GM10847 (cell line): Measurements from ENCODE around the gene PTPRT.

Source experiments
- POLR2A ChIP-seq: IDR thresholded peaks from 2 replicates; pipeline ENCODE4 v1.6.1; 2011; ENCODE audit not compliant: insufficient read length; ENCODE audit errors: extremely low read depth

PTPRT gene

GRCh38 chr20:42906120-42906519 lies 283.6 kb downstream of the PTPRT start:
- no peak for TF ChIP-seq POLR2A

DNA sequence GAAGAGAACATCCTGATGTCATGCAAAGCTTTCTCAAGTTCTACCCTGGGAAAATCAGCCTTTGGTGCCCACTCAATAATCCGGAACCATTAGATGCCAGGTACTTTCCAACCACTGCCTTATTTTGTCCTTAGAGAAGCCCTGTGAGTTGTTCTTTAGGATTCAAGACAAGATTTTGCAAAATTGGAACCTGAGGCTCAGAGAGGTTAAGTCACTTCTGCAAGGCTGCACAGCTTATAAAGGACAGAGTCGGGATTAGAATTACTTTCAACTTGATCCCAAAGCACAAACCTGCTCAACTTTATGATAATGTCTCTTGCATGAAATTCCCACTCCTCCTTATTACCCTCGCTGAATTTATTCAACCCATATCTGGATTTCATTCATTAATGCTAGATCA lies 287.2 kb downstream of the PTPRT start:
- TF ChIP-seq POLR2A, result no peak

- TF ChIP-seq POLR2A, result no peak
Measured at GRCh38 chr20:42901689-42902440, 287.8 kb downstream of the PTPRT start.

GRCh38 chr20:42895020-42895419 lies 294.7 kb downstream of the PTPRT start:
- no peak for TF ChIP-seq POLR2A

DNA sequence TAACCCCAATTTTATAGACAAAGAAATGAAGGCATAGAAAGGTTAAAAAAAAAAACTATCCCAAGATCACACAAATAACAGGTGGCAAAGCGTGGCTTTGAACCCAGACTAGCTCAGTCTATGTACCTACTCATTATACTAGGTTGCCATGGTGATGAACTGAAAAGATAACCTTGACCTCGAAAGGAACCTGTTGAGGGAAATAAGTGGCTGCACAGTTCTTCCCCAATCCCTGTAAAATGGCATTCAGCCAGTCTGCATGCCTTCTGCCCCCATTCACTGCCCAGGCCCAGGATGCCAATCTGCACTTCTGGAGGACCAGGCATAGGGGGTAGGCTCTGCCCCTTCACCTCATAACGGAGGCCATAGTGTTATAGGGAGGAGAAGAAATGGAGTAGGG lies 295.2 kb downstream of the PTPRT start:
- no peak for TF ChIP-seq POLR2A

DNA sequence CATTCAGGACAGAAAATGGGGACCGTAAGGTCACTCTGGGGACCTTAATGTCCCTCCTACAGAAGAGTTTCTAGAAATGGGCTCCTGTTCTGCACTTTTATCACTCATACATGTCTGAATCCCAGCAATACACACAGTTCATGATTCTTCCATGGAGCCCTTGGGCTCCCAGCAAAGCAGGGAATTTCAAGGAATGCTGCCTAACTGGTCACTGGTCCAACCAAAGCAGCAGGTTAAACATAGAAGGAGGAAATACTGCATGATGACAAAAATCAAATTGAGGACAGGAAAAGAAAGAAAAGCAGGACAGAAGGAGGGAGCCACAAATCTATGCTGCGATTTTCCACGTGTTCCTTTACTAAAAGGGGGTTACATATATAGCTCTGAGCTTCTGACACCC lies 300.2 kb downstream of the PTPRT start:
- no peak for TF ChIP-seq POLR2A

GRCh38 chr20:42887281-42887680 lies 302.4 kb downstream of the PTPRT start:
- TF ChIP-seq POLR2A, result no peak

DNA sequence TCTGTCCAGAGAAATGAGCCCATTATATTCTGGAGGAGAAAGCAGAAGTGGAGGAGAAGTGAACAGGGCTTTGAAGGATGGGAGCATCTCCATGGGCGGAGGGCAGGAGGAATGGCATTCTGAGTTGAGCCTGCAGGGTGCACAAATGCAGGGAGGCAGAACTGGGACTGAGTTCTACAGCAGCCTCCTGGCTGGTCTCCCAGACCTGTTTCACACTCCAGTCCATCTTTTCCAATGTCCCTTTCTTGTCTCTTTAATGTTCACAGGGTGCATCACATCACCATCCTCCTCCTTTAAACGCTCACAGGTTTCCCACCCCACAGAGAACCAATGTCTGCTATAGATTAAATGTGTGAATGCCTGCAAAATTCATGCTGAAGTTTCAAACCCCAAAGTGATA lies 302.9 kb downstream of the PTPRT start:
- no peak for TF ChIP-seq POLR2A

DNA sequence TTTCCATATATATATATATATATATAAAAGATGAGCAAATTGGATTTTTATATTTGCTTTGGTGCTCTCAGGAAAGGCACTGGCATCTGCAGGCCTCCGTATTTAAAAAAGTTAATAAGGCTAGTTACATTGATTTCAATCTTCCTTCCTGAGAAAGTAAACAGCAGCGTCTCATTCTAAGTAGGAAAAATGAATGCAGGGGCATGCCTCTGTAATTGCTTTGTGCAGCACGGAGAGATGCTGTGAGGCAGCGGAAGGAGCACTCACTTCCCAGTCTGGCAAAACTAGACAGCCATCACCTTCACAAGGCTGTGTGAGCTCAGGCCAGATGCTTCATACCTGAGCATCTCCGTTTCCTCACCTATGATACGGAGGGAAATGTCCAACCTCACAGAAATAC lies 303.7 kb downstream of the PTPRT start:
- TF ChIP-seq POLR2A, result no peak

- no peak for TF ChIP-seq POLR2A
Measured at GRCh38 chr20:42875581-42875980, 314.1 kb downstream of the PTPRT start.

- TF ChIP-seq POLR2A, result no peak
Measured at GRCh38 chr20:42873259-42873658, 316.4 kb downstream of the PTPRT start.

DNA sequence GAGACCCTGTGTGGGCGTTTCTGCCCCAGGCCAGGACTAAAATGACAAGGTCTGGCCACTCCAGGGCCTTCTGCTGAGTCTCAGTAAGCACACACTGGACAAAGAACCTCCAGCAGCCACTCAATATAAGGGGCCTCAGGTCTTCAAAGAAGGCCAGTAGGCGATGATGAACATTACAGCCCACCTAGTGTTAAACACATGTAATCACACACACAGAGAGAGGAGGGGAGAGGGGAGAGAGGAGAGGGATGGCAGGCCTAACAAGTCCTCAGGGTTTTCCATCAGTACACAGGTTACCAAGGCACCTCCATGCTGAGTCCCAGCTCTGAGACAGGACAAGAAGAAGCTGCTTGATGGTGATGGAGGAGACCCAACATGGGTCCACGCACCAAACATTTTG lies 325.6 kb downstream of the PTPRT start:
- no peak for TF ChIP-seq POLR2A

- TF ChIP-seq POLR2A, result no peak
Measured at GRCh38 chr20:42862446-42862845, 327.3 kb downstream of the PTPRT start.

DNA sequence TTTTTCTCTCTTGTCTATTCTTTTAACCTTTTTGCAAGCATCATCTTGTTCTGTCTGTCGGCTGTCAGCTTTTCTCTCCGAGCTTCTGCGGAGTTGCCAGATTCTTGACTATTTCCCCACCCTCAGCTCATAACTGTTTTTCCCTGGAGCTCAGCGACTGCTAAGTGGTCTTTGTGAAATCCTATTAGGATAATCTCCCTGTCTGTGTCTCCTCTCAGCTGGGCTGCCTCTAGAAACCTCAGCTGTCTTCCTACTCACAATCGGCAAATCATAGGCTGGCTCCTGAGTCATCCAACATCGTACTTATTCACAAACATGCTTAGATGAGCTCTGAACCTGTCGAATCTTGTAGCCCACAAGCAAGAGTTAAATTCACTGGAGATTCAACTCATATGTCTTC lies 332.3 kb downstream of the PTPRT start:
- no peak for TF ChIP-seq POLR2A

DNA sequence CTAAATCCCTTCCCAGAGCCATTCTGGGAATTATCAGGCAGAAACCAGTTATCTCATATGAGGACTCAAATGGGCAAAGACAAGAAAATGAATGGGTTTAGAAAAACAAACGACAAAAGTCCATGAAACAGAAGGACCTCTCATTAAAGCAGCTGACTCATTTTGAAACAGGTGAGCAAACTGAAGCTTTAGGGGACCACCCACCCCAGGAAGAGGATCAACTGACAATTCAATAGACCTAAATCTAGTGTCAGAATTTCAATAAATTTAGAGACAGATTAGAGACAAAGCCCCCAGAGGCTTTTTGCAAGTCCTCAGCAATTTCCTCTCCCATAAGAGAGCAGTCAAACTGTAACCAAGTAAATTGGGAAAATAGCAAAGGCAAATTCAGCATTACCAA lies 333.8 kb downstream of the PTPRT start:
- no peak for TF ChIP-seq POLR2A

- TF ChIP-seq POLR2A, result no peak
Measured at GRCh38 chr20:42852691-42853090, 337.0 kb downstream of the PTPRT start.

DNA sequence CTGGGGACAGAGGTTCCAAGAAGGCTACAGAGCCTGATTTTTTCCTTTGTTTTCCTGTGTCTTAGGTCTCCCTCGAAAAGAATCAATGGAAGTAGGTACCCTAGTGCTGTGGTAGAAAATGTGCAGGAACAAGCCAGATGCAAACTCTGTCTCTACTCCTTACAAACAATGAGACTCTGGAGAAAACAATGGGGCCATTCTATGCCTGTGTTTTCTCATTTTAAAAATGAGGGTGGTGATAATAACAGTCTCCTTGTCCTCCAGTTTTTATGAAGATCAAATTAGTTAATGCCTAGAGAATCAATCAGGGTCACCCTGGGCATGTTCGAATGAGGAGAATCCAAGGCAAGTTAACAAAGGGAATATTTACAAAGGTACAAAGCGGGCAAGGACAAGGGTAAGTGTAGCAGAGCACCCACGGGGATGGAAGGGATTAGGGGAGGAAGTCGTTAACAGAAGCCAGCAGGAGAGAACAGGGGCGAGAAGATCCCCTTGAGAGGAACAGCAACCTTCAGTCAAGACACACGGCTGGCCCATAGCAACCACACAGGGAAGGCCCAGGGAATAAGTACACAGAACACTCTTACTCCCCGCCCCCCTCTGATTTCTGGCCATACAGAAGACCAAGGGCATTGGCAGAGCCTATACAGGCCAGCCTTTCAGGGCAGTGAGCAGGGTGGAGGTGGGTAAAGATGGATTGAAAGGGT lies 342.8 kb downstream of the PTPRT start:
- no peak for TF ChIP-seq POLR2A
